ENCODE measurements around the gene BTG2.
"Not testable (repeated sequence)": the region's sequence is repeated elsewhere in the genome, so short reads cannot be mapped to it uniquely, and the experiment has no call there.

The BTG2 gene, protein sequence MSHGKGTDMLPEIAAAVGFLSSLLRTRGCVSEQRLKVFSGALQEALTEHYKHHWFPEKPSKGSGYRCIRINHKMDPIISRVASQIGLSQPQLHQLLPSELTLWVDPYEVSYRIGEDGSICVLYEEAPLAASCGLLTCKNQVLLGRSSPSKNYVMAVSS

GRCh38 chr1:203304919-203305808 is at the start of gene BTG2:
BTG2 (plus strand) TSS chr1:203305519; CDS start chr1:203305607, 88 bp downstream.
- no peak for TF ChIP-seq CTCF (conservative IDR thresholded peaks at IDR 0.05; ENCODE audit: low read length)
- DNase-seq (ENCODE audit: low read depth): peak; percentile 83
- peak within 1 kb of the TSS; percentile 84 for H3K4me3 ChIP-seq (ENCODE audit: low read length)

- not testable (repeated sequence) for H3K4me3 ChIP-seq (ENCODE audit: low read length); DNase-seq (ENCODE audit: low read depth)
Measured at GRCh38 chr1:203256636-203257035, 48.7 kb upstream of the BTG2 start.

GRCh38 chr1:203263496-203263895 is 41.8 kb upstream of the BTG2 start:
- TF ChIP-seq CTCF (conservative IDR thresholded peaks at IDR 0.05; ENCODE audit: low read length): no peak
- DNase-seq (ENCODE audit: low read depth): no peak
- no peak overlapping the region for H3K4me3 ChIP-seq (ENCODE audit: low read length)

DNA sequence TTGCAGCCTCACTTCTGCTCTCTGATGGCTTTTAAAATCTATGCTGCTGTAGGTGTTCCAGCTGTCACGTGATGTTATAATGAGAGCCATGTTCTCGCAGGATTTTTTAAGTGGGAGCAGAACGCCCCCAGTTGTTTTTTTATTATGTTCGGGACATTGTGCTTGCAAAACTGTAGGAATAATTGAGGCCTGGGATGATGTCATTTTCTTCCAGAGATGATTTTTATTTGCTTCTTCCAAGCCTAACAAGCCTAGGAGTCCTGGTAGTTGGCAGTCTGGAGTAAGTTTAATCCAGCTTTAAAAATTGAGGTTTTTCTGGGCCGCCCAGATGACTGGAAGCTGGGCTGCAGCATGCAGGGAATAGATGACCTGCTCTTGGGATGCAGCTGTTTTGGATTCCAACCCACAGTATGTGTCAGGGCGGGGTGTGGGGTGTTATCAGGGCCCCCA is 41.2 kb upstream of the BTG2 start:
- no peak overlapping the region for H3K4me3 ChIP-seq (ENCODE audit: low read length)
- no peak for TF ChIP-seq CTCF (conservative IDR thresholded peaks at IDR 0.05; ENCODE audit: low read length)
- peak; percentile 44 for DNase-seq (ENCODE audit: low read depth)

GRCh38 chr1:203265541-203265940 is 39.8 kb upstream of the BTG2 start:
- DNase-seq (ENCODE audit: low read depth): no peak
- no peak for TF ChIP-seq CTCF (conservative IDR thresholded peaks at IDR 0.05; ENCODE audit: low read length)
- H3K4me3 ChIP-seq (ENCODE audit: low read length): no peak overlapping the region

DNA sequence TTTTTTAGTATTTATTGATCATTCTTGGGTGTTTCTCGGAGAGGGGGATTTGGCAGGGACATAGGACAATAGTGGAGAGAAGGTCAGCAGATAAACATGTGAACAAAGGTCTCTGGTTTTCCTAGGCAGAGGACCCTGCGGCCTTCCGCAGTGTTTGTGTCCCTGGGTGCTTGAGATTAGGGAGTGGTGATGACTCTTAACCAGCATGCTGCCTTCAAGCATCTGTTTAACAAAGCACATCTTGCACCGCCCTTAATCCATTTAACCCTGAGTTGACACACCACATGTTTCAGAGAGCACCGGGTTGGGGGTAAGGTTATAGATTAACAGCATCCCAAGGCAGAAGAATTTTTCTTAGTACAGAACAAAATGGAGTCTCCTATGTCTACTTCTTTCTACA is 39.2 kb upstream of the BTG2 start:
- DNase-seq (ENCODE audit: low read depth); H3K4me3 ChIP-seq (ENCODE audit: low read length): not testable (repeated sequence)

GRCh38 chr1:203267347-203267846 is 37.9 kb upstream of the BTG2 start:
- peak overlapping the region; percentile 84 for H3K4me3 ChIP-seq (ENCODE audit: low read length)
- peak; percentile 87 for DNase-seq (ENCODE audit: low read depth)
- TF ChIP-seq CTCF (conservative IDR thresholded peaks at IDR 0.05; ENCODE audit: low read length): peak; percentile 93

DNA sequence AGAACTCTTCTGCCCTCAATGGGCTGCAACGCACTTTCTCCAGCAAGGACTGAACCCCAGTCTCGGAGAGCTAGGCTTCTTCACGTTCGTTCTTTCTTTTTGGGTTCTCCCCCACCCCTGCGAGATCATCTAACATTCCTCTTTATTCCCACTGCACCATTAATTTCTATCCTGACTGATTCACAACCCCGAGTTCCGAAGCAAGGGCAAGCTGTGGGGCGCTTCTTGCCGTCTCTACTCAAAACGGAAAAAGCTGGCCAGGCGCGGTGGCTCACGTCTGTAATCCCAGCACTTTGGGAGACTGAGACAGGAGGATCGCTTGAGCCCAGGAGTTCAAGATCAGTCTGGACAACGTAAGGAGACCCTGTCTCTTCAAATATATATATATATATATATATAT is 37.4 kb upstream of the BTG2 start:
- TF ChIP-seq CTCF (conservative IDR thresholded peaks at IDR 0.05; ENCODE audit: low read length): no peak; the same call in 1 of the 2 replicates
- DNase-seq (ENCODE audit: low read depth): no peak
- peak overlapping the region; percentile 84 for H3K4me3 ChIP-seq (ENCODE audit: low read length)

Measured in AG10803 (cell line).